ENCODE results near the gene BMPER. TPM values are rescaled to one million over a fixed set of nuclear protein-coding genes. Genes with fewer than 3 reads are reported as not detected.

The BMPER gene
- total RNA-seq, 1 experiment from 2014 or later = not detected

- Histone ChIP-seq H3K36me3 (ENCODE audit: control insufficient read depth, insufficient read depth, low read length) (no peaks in the 10 kb centered on the region), H3K4me1 (ENCODE audit: control insufficient read depth, insufficient read depth, low read length) (no peaks in the 10 kb centered on the region), H3K27ac (ENCODE audit: low read length) (no peak overlapping the region), H3K4me3 (ENCODE audit: low read depth in 2 of 2, low read length in 2 of 2) (no peak overlapping the region), H3K9me3 (ENCODE audit: control insufficient read depth, insufficient read depth, low read depth, low read length) (no peaks in the 10 kb centered on the region), H3K27me3 (ENCODE audit: control insufficient read depth, insufficient read depth, low read length) (peaks cover 44% of the 10 kb centered on the region)
- TF ChIP-seq REST (IDR thresholded peaks at IDR 0.05; ENCODE audit: insufficient read depth in 1 of 2, low read depth in 2 of 2, low read length in 1 of 2) = no peak
- no peak for TF ChIP-seq SIN3A (IDR thresholded peaks at IDR 0.05; ENCODE audit: borderline replicate concordance, insufficient read depth, low read depth, low read length)
- TF ChIP-seq CTCF (IDR thresholded peaks at IDR 0.05) = no peak; the same call in 1 of the 2 replicates
- TF ChIP-seq POLR2AphosphoS5 (IDR thresholded peaks at IDR 0.05; ENCODE audit: low read depth, low read length) = no peak
- no peak for TF ChIP-seq TCF7L2 (IDR thresholded peaks at IDR 0.05; ENCODE audit: low read depth, low read length)
- no peak for DNase-seq (ENCODE audit: low read depth, low spot score)
- BruUV-seq (replicated peaks) = no TSS peak
- intact Hi-C loops (cut with micrococcal nuclease; ENCODE audit: unreplicated experiment) = loop anchor here (10.0 kb wide), 1 partner anchor 665 kb away; no protein-coding TSS in a partner anchor
- no peak for ATAC-seq
- POLR2A ChIA-PET = no interaction called here
- CTCF ChIA-PET = no interaction called here
- in situ Hi-C loops (cut with HindIII; ENCODE audit: low pct_unique_long_range_greater_than_20kb, low sequenced_read_pairs) = no loop called here
Observed at GRCh38 chr7:33909318-33909717, 4.0 kb downstream of the BMPER start.

- Histone ChIP-seq H3K9me3 (ENCODE audit: control insufficient read depth, insufficient read depth, low read depth, low read length) (no peaks in the 10 kb centered on the region), H3K4me3 (ENCODE audit: low read depth in 2 of 2, low read length in 2 of 2) (no peak overlapping the region), H3K4me1 (ENCODE audit: control insufficient read depth, insufficient read depth, low read length) (no peaks in the 10 kb centered on the region), H3K27ac (ENCODE audit: low read length) (no peak overlapping the region), H3K36me3 (ENCODE audit: control insufficient read depth, insufficient read depth, low read length) (no peaks in the 10 kb centered on the region), H3K27me3 (ENCODE audit: control insufficient read depth, insufficient read depth, low read length) (peaks cover 42% of the 10 kb centered on the region)
- intact Hi-C loops (cut with micrococcal nuclease; ENCODE audit: unreplicated experiment) (loop anchor here (10.0 kb wide), 1 partner anchor 665 kb away; no protein-coding TSS in a partner anchor), in situ Hi-C loops (cut with HindIII; ENCODE audit: low pct_unique_long_range_greater_than_20kb, low sequenced_read_pairs) (no loop called here)
- DNase-seq (ENCODE audit: low read depth, low spot score) = no peak
- BruUV-seq (replicated peaks) = no TSS peak
- TF ChIP-seq SIN3A (IDR thresholded peaks at IDR 0.05; ENCODE audit: borderline replicate concordance, insufficient read depth, low read depth, low read length) (no peak), CTCF (IDR thresholded peaks at IDR 0.05) (no peak), REST (IDR thresholded peaks at IDR 0.05; ENCODE audit: insufficient read depth in 1 of 2, low read depth in 2 of 2, low read length in 1 of 2) (no peak), TCF7L2 (IDR thresholded peaks at IDR 0.05; ENCODE audit: low read depth, low read length) (no peak), POLR2AphosphoS5 (IDR thresholded peaks at IDR 0.05; ENCODE audit: low read depth, low read length) (no peak)
- CTCF ChIA-PET = no interaction called here
- POLR2A ChIA-PET = no interaction called here
- ATAC-seq = no peak
Observed at GRCh38 chr7:33909755-33910154, 4.4 kb downstream of the BMPER start.
